Loucy (cell line): Measurements from ENCODE around the gene SP140L.

Experiments
- H2AFZ ChIP-seq: fragments of 200-600 bp; sonication (generic); 2 replicates; pipeline ENCODE4 v1.6.0; 2016; ENCODE audit warnings: antibody characterized with exemption, mild to moderate bottlenecking, low read length, moderate library complexity
- H3F3A ChIP-seq: fragments of 200-600 bp; 2 replicates; pipeline ENCODE4 v1.6.0; 2016; ENCODE audit warnings: antibody characterized with exemption, low read depth, mild to moderate bottlenecking
- H3K27me3 ChIP-seq: fragments of 200-600 bp; sonication (generic); 2 replicates; pipeline ENCODE4 v1.6.1; 2014; ENCODE audit warnings: low read length, mild to moderate bottlenecking; ENCODE audit not compliant: insufficient read depth, poor library complexity, severe bottlenecking
- H3K36me3 ChIP-seq: fragments of 200-600 bp; sonication (generic); 2 replicates; pipeline ENCODE4 v1.6.1; 2016; ENCODE audit warnings: low read length; ENCODE audit not compliant: insufficient read depth
- H3K4me1 ChIP-seq: fragments of 200-600 bp; sonication (generic); 2 replicates; pipeline ENCODE4 v1.5.1; 2014; ENCODE audit warnings: low read length, mild to moderate bottlenecking; ENCODE audit not compliant: insufficient read depth, poor library complexity, severe bottlenecking
- H3K4me2 ChIP-seq: fragments of 200-600 bp; sonication (generic); 2 replicates; pipeline ENCODE4 v1.6.0; 2014; ENCODE audit warnings: antibody characterized with exemption, low read length, low read depth, mild to moderate bottlenecking; ENCODE audit not compliant: poor library complexity, severe bottlenecking
- H3K4me3 ChIP-seq: fragments of 200-600 bp; sonication (generic); 2 replicates; pipeline ENCODE4 v1.5.1; 2014; ENCODE audit warnings: low read length, mild to moderate bottlenecking, mixed read lengths; ENCODE audit not compliant: poor library complexity, severe bottlenecking
- H3K79me2 ChIP-seq: fragments of 200-600 bp; sonication (generic); 2 replicates; pipeline ENCODE4 v1.6.1; 2014; ENCODE audit warnings: low read length; ENCODE audit not compliant: insufficient read depth
- H3K9ac ChIP-seq: fragments of 200-600 bp; sonication (generic); 2 replicates; pipeline ENCODE4 v1.6.0; 2014; ENCODE audit warnings: mild to moderate bottlenecking, low read depth, low read length, moderate library complexity; ENCODE audit not compliant: poor library complexity, severe bottlenecking
- H3K9me2 ChIP-seq: fragments of 200-600 bp; sonication (generic); replicated peaks from 2 replicates; pipeline ENCODE4 v1.6.1; 2016; ENCODE audit warnings: low read depth, low read length, mixed read lengths
- H3K9me3 ChIP-seq: fragments of 200-600 bp; sonication (generic); 2 replicates; pipeline ENCODE4 v1.6.1; 2014; ENCODE audit warnings: mild to moderate bottlenecking, antibody characterized with exemption, low read length, low read depth; ENCODE audit not compliant: insufficient read depth
- H4K20me1 ChIP-seq: fragments of 200-600 bp; sonication (generic); 2 replicates; pipeline ENCODE4 v1.6.0; 2014; ENCODE audit warnings: antibody characterized with exemption, low read length, mild to moderate bottlenecking; ENCODE audit not compliant: insufficient read depth, poor library complexity, severe bottlenecking
- EZH2phosphoT487 ChIP-seq: fragments of 200-600 bp; IDR thresholded peaks from 2 replicates; pipeline ENCODE4 v1.6.1; 2018; ENCODE audit warnings: antibody characterized with exemption, mild to moderate bottlenecking, moderate library complexity, borderline replicate concordance
- TF ChIP-seq, protein P1 (sequence below): fragments of 200-600 bp; sonication (generic); conservative IDR thresholded peaks from 2 replicates; pipeline ENCODE4 v1.5.1; 2014; ENCODE audit warnings: mild to moderate bottlenecking, antibody characterized with exemption, low read length

SP140L gene

DNA sequence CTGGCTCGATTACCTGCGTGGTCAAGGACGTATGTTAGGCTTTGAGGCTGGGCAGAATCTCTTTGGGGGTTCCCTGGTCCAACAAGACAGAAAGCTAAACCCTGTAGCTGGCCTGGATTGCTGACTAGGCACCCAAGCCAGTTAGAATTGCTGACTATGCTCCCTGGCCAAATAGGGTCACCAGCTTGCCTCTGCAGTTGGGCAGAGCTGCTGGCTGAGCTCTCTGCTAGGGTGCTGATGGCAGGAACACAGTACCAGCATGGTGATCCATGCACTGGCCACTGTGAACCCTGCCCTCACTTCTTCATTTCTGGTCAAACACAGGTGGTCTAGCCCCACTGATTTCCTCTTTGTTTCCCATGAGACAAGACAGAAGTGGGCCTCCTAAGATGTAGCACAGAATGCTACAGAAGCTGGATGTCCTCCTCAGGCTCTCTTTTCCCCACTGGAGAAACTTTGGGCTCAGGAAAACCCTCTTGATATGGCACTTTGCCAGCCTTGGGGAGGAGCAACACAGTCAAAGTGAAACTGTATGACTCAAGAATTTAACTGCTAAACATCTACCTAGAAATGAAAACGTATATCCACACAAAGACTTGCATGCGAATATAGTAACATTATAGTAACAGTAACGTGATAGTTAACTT, 20.8 kb downstream of the SP140L start:
- peaks cover 17% of the 10 kb centered on the region for H3K4me1 ChIP-seq
- H3K9ac ChIP-seq = no peak overlapping the region
- no peaks in the 10 kb centered on the region for H3F3A ChIP-seq
- H2AFZ ChIP-seq = no peak overlapping the region
- H3K79me2 ChIP-seq = peaks cover 25% of the 10 kb centered on the region
- no peaks in the 10 kb centered on the region for H3K9me2 ChIP-seq
- no peaks in the 10 kb centered on the region for H3K27me3 ChIP-seq
- H4K20me1 ChIP-seq = no peaks in the 10 kb centered on the region
- no peak for TF ChIP-seq EZH2phosphoT487
- peaks cover 16% of the 10 kb centered on the region for H3K9me3 ChIP-seq
- peaks cover 16% of the 10 kb centered on the region for H3K36me3 ChIP-seq
- no peak overlapping the region for H3K4me3 ChIP-seq
- peak overlapping the region; percentile 0 for H3K4me2 ChIP-seq

GRCh38 chr2:230348787-230349186, 21.8 kb downstream of the SP140L start:
- Histone ChIP-seq H2AFZ (no peak overlapping the region), H3K4me2 (no peak overlapping the region), H3K79me2 (peaks cover 20% of the 10 kb centered on the region), H3K4me1 (peaks cover 17% of the 10 kb centered on the region), H3K36me3 (peaks cover 12% of the 10 kb centered on the region; the same call in 1 of the 2 replicates), H3K27me3 (no peaks in the 10 kb centered on the region), H4K20me1 (no peaks in the 10 kb centered on the region), H3K9ac (no peak overlapping the region), H3K4me3 (no peak overlapping the region), H3K9me2 (no peaks in the 10 kb centered on the region), H3K9me3 (peaks cover 14% of the 10 kb centered on the region), H3F3A (no peaks in the 10 kb centered on the region)
- TF ChIP-seq EZH2phosphoT487 = no peak
- TF ChIP-seq, protein P1, sequence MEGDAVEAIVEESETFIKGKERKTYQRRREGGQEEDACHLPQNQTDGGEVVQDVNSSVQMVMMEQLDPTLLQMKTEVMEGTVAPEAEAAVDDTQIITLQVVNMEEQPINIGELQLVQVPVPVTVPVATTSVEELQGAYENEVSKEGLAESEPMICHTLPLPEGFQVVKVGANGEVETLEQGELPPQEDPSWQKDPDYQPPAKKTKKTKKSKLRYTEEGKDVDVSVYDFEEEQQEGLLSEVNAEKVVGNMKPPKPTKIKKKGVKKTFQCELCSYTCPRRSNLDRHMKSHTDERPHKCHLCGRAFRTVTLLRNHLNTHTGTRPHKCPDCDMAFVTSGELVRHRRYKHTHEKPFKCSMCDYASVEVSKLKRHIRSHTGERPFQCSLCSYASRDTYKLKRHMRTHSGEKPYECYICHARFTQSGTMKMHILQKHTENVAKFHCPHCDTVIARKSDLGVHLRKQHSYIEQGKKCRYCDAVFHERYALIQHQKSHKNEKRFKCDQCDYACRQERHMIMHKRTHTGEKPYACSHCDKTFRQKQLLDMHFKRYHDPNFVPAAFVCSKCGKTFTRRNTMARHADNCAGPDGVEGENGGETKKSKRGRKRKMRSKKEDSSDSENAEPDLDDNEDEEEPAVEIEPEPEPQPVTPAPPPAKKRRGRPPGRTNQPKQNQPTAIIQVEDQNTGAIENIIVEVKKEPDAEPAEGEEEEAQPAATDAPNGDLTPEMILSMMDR = no peak

GRCh38 chr2:230356084-230356483, 29.1 kb downstream of the SP140L start:
- no peaks in the 10 kb centered on the region for H3K79me2 ChIP-seq
- H3K9me2 ChIP-seq = no peaks in the 10 kb centered on the region
- no peaks in the 10 kb centered on the region for H4K20me1 ChIP-seq
- H3K27me3 ChIP-seq = no peaks in the 10 kb centered on the region
- H2AFZ ChIP-seq = no peak overlapping the region
- H3K36me3 ChIP-seq = peaks cover 24% of the 10 kb centered on the region; the same call in 1 of the 2 replicates
- H3F3A ChIP-seq = no peaks in the 10 kb centered on the region
- H3K4me2 ChIP-seq = no peak overlapping the region
- H3K9ac ChIP-seq = no peak overlapping the region
- no peaks in the 10 kb centered on the region for H3K4me1 ChIP-seq
- no peaks in the 10 kb centered on the region for H3K9me3 ChIP-seq
- no peak overlapping the region for H3K4me3 ChIP-seq
- TF ChIP-seq, protein P1 = no peak
- no peak for TF ChIP-seq EZH2phosphoT487

- Histone ChIP-seq H3K4me2 (no peak overlapping the region), H3K9ac (no peak overlapping the region), H3K4me1 (peaks cover 9% of the 10 kb centered on the region), H2AFZ (no peak overlapping the region), H3K9me3 (no peaks in the 10 kb centered on the region), H3K27me3 (no peaks in the 10 kb centered on the region), H3K9me2 (no peaks in the 10 kb centered on the region), H3K79me2 (no peaks in the 10 kb centered on the region), H4K20me1 (no peaks in the 10 kb centered on the region), H3F3A (no peaks in the 10 kb centered on the region), H3K4me3 (no peak overlapping the region), H3K36me3 (peaks cover 41% of the 10 kb centered on the region; the same call in 1 of the 2 replicates)
- TF ChIP-seq, protein P1 = no peak
- TF ChIP-seq EZH2phosphoT487 = no peak
Measured at GRCh38 chr2:230358305-230358704, 31.3 kb downstream of the SP140L start.
